OCI-LY1 (cell line): ENCODE data around the gene PTPRG.

Experiments used
- EZH2 ChIP-seq: fragments of 200-600 bp; sonication (generic), shearing (Covaris generic); IDR thresholded peaks from 2 replicates; pipeline ENCODE4 v1.8.0; 2017; ENCODE audit warnings: borderline replicate concordance, mixed run types, mild to moderate bottlenecking, antibody characterized with exemption, low read length, moderate library complexity, mixed read lengths
- TF ChIP-seq, protein P1 (sequence below): fragments of 200-600 bp; sonication (generic), shearing (Covaris generic); IDR thresholded peaks from 2 replicates; pipeline ENCODE4 v1.5.1; 2017; ENCODE audit warnings: mild to moderate bottlenecking, antibody characterized with exemption, low read length, moderate library complexity, mixed read lengths

DNA sequence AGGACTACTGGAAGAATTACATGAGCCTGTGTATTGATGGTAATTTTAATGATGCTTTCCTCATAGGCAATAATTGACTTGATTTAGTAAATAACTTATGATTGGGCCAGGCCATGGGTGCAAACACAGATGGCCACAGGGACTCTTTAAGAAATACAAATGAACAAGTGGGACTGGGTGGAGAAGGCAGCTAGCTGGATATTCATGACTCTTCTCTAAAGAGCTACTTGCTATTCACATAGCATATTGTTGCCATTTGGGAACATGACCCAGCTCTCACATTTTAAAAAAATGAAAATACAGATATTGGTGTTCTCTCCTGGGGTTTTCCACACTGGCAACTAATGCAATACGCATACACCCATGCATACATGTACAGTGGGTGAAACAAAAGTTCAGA lies 178.3 kb downstream of the PTPRG start:
- TF ChIP-seq, protein P1, sequence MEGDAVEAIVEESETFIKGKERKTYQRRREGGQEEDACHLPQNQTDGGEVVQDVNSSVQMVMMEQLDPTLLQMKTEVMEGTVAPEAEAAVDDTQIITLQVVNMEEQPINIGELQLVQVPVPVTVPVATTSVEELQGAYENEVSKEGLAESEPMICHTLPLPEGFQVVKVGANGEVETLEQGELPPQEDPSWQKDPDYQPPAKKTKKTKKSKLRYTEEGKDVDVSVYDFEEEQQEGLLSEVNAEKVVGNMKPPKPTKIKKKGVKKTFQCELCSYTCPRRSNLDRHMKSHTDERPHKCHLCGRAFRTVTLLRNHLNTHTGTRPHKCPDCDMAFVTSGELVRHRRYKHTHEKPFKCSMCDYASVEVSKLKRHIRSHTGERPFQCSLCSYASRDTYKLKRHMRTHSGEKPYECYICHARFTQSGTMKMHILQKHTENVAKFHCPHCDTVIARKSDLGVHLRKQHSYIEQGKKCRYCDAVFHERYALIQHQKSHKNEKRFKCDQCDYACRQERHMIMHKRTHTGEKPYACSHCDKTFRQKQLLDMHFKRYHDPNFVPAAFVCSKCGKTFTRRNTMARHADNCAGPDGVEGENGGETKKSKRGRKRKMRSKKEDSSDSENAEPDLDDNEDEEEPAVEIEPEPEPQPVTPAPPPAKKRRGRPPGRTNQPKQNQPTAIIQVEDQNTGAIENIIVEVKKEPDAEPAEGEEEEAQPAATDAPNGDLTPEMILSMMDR: no peak
- TF ChIP-seq EZH2: no peak
